Mammary epithelial cell (primary cell): ENCODE results near the gene GCNT4.

Source experiments
- CTCF ChIP-seq, 2 donors: IDR thresholded peaks in 1 of 2; conservative IDR thresholded peaks in 1 of 2; 2 replicates each; pipeline ENCODE4 v1.5.1; 2011 to 2012; ENCODE audit warnings: inconsistent platforms in 2 of 2, low read length in 2 of 2, mild to moderate bottlenecking in 2 of 2, control low read depth in 1 of 2, low read depth in 1 of 2; ENCODE audit not compliant: insufficient read depth in 1 of 2; ENCODE audit errors: extremely low read depth in 1 of 2
- EZH2 ChIP-seq: IDR thresholded peaks from 2 replicates; pipeline ENCODE4 v1.6.1; 2012; ENCODE audit warnings: low read length, inconsistent platforms, borderline replicate concordance

DNA sequence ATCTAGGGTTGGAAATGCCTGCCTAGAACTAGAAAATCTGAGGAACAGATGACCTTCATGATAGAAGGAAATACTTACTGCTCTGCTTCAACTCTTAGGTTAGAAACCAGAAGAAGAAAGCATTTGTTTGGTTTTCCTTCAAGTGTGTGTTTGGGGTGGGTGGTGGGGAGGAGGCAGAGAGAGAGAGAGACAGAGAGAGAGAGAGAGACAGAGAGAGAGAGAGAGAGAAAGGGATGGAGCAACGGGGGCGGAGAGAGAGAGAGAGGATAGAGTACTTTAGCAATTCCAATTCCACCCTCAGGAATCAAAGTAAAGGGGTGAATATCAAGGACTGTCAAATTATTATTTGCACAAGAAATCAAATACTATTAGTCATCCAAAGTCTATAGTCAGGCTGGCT lies 29.2 kb upstream of the GCNT4 start:
- no peak for TF ChIP-seq CTCF (conservative IDR thresholded peaks at IDR 0.05 in 1 of 2, IDR thresholded peaks at IDR 0.05 in 1 of 2; ENCODE audit: extremely low read depth in 1 of 2, insufficient read depth in 1 of 2, low read depth in 1 of 2, low read length in 2 of 2)
- no peak for TF ChIP-seq EZH2
